T follicular helper cell (primary cell): ENCODE measurements around the gene TEX55.
"Not testable (repeated sequence)": the region's sequence is repeated elsewhere in the genome, so short reads cannot be mapped to it uniquely, and the experiment has no call there.

Source experiments
- DNase-seq: peaks from one replicate; pipeline ENCODE4 v3.0.0-alpha.2; 2020; ENCODE audit warnings: low read depth

The TEX55 gene

GRCh38 chr3:119160815-119161214, 14.8 kb downstream of the TEX55 start:
- no peak for DNase-seq

GRCh38 chr3:119161240-119161639, 15.3 kb downstream of the TEX55 start:
- no peak for DNase-seq

- not testable (repeated sequence) for DNase-seq
Measured at GRCh38 chr3:119164745-119165144, 18.8 kb downstream of the TEX55 start.

- DNase-seq = no peak
Measured at GRCh38 chr3:119170821-119171220, 24.9 kb downstream of the TEX55 start.

GRCh38 chr3:119173325-119173724, 27.4 kb downstream of the TEX55 start, which contains the start of gene UPK1B:
Gene UPK1B (plus strand): TSS chr3:119173598. CDS start chr3:119186742, 13,144 bp downstream.
- DNase-seq = no peak

DNA sequence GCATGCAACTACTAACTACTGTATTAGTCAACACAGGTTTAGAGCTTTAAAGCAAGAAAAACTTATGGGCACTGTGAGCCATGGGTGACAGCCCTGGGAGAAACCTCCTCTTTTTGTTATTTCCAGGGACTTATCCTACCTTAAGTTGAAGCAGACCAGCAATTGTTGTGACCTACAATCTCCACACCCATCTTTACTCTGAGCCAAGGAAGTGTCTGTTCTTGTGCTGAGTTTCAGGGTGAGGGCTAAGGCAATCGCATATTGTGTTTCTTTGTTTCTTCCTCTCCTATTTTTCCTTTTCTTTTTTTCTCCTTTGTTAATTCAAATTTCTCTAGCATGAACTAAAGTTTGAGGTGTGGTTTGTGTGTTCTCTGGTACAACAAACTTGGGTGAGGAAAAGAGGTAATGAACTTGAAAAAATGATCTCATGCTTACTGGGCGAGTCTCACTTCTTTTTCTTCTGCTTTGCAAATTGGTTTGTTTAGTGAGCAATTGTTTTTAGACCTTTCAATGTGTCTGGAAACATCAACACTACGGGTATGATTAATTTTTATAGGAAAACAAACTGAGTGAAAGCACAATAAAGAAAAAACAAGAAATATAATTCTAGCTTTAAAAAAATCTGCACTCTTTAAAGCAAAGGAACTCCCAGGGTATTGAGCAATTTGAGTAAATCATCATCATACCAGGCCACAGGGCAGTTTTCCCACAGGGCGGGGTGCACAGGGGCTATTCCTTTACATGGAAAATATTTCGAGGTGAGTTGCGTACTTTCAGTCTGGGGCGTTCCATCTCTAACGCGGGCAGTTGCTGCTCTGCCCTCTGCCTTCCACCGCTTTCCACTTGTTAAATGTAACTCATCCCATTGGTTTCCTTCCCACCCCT, 30.1 kb downstream of the TEX55 start:
- DNase-seq = no peak

DNA sequence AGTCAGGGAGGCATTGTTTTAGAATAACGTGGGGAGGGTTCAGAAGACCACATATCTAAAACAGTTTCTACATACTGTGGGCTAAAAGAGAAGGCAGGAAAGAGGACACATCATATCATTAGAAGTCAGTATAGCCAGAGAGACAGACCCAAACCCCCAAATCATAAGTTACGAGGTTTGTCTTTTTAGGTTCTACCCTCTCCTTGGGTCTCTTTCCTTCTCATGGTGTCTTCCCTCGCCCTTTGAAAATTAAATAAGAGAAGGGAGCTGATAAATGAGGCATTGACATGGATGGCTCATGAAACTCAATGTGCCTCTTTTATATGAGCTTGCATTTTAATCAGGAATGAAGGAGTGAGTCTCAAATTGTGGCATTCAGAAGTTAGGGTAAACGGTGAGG, 30.8 kb downstream of the TEX55 start:
- no peak for DNase-seq

GRCh38 chr3:119177321-119177720, 31.4 kb downstream of the TEX55 start:
- DNase-seq = no peak

GRCh38 chr3:119181765-119182164, 35.8 kb downstream of the TEX55 start:
- DNase-seq = no peak

GRCh38 chr3:119184111-119184510, 38.1 kb downstream of the TEX55 start:
- DNase-seq = no peak

- no peak for DNase-seq
Measured at GRCh38 chr3:119184796-119185570, 39.0 kb downstream of the TEX55 start.

DNA sequence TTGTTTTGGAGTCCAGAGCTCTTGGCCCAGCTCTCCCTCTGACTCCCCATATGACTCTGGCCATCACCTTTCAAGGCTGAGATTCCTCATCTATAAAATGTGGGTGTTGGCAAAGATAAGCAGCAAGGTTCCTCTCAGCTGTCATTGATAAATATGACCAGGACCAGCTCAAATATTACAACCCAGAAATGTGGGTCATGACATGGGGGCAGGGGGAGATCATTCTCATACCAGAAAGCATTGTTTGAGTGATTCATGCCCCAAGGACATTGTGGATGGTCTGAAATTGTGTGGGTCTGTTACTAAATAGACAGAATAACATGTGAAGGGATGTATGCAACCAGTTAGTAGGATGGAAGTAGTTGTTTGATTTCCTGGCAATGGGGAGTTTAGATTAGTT, 41.3 kb downstream of the TEX55 start:
- no peak for DNase-seq

DNA sequence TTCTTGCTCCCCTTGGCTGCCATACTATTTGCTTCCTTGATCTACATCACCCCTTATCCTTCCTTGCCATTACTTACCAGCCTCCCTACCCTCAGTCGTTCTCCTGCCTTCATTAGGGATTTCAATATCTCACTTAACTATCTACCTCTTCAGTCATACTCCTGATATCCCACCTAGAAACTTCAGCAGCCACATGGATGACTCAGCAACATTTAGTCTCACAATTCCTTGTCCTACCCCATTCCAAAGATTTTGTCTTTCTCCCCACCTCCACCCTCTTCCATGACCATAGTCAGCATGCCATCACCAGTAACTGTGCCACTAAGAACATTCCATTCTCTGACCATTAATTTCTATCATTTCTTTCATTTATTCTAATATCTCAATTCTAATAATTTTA, 45.8 kb downstream of the TEX55 start:
- no peak for DNase-seq

DNA sequence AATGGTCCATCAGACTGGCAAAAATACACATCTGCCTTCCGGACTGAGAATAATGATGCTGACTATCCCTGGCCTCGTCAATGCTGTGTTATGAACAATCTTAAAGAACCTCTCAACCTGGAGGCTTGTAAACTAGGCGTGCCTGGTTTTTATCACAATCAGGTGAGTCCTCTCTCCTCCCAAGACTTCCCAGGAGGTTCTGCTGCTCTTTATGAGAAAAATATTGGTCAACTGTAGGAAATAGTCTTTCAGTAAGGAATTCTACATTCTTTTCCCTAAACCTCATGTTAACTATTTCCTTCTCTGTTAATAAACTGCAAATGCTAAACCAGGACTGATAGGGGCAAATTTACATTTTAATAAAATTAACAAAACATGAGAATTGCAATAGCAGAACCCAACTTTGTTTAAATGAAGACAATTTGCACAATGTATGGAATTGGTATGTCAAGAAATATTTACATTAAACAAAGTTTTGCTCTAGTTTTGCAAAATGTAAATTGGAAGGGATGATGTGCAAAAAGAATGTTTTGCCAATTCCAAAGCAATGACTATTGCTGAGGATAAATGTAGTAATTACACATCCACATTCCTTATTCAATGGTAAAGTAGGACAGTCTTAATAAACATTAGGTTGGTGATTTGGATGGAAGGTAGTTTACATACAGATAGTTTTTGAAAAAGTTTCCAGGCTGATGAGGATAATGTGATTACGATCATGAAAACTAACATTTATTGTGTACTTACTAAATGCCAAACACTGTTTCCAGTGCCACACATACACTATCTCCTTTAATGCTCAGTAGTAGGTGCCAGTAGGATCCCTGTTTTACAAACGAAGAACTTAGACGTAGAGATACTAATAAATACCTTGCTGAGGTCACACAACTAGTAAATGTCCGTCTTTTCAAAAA, 48.5 kb downstream of the TEX55 start:
- no peak for DNase-seq

DNA sequence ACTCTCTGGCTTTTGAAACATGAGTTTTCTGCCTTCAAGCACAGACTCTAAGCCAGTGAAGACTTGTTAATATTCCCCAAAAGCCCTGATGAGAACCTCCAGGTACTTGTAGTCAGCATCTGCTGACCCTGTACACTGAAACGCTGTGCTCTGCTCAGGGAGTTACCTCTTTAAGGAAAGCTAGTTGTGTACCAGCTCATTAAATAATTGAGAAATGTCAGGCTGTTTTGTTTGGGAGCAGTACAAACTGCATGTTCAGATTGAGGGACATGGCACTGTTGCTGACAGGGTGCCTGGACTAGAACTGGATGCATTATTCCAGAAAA, 49.1 kb downstream of the TEX55 start:
- no peak for DNase-seq

GRCh38 chr3:119195911-119196310, 49.9 kb downstream of the TEX55 start:
- no peak for DNase-seq
